ENCODE results near the gene DNAL4. TPM values are rescaled to one million over a fixed set of nuclear protein-coding genes. Genes with fewer than 3 reads are reported as not detected.
A peak's percentile ranks its signal among the peaks of the same experiment; 100 is the strongest.

The DNAL4 gene
- total RNA-seq, 2 experiments from 2014 or later = 6.7 to 7.4 TPM

GRCh38 chr22:38831166-38831945 lies 37.4 kb upstream of the DNAL4 start:
- H3K9me3 Mint-ChIP-seq = no peaks in the 10 kb centered on the region
- H3K4me3 Mint-ChIP-seq = no peak overlapping the region
- no peaks in the 10 kb centered on the region for H3K27me3 Mint-ChIP-seq
- H3K4me1 Mint-ChIP-seq = no peaks in the 10 kb centered on the region
- no peak overlapping the region for H3K27ac Mint-ChIP-seq
- no peak for DNase-seq
- no peaks in the 10 kb centered on the region for H3K36me3 Mint-ChIP-seq

- Mint-ChIP-seq H3K4me1 (no peaks in the 10 kb centered on the region), H3K4me3 (no peak overlapping the region), H3K27me3 (no peaks in the 10 kb centered on the region), H3K9me3 (no peaks in the 10 kb centered on the region), H3K36me3 (no peaks in the 10 kb centered on the region), H3K27ac (no peak overlapping the region)
- no peak for DNase-seq
Measured at GRCh38 chr22:38830845-38831108, 36.8 kb upstream of the DNAL4 start.

- H3K36me3 Mint-ChIP-seq = no peaks in the 10 kb centered on the region
- H3K9me3 Mint-ChIP-seq = no peaks in the 10 kb centered on the region
- no peak overlapping the region for H3K27ac Mint-ChIP-seq
- no peaks in the 10 kb centered on the region for H3K4me1 Mint-ChIP-seq
- no peak for DNase-seq
- H3K4me3 Mint-ChIP-seq = no peak overlapping the region
- no peaks in the 10 kb centered on the region for H3K27me3 Mint-ChIP-seq
Measured at GRCh38 chr22:38830026-38830844, 36.3 kb upstream of the DNAL4 start.

GRCh38 chr22:38829485-38829884 lies 35.5 kb upstream of the DNAL4 start:
- no peaks in the 10 kb centered on the region for H3K4me1 Mint-ChIP-seq
- no peaks in the 10 kb centered on the region for H3K27me3 Mint-ChIP-seq
- DNase-seq = no peak
- no peak overlapping the region for H3K4me3 Mint-ChIP-seq
- no peaks in the 10 kb centered on the region for H3K36me3 Mint-ChIP-seq
- H3K9me3 Mint-ChIP-seq = no peaks in the 10 kb centered on the region
- H3K27ac Mint-ChIP-seq = no peak overlapping the region

- Mint-ChIP-seq H3K36me3 (no peaks in the 10 kb centered on the region), H3K27me3 (no peaks in the 10 kb centered on the region), H3K27ac (no peak overlapping the region), H3K4me3 (no peak overlapping the region), H3K9me3 (no peaks in the 10 kb centered on the region), H3K4me1 (no peaks in the 10 kb centered on the region)
- no peak for DNase-seq
Measured at GRCh38 chr22:38828616-38829205, 34.8 kb upstream of the DNAL4 start.

- Mint-ChIP-seq H3K36me3 (no peaks in the 10 kb centered on the region), H3K27ac (no peak overlapping the region), H3K9me3 (no peaks in the 10 kb centered on the region)
Measured at GRCh38 chr22:38828191-38828590, 34.2 kb upstream of the DNAL4 start.

GRCh38 chr22:38827510-38827909 lies 33.6 kb upstream of the DNAL4 start:
- no peak overlapping the region for H3K27ac Mint-ChIP-seq
- no peaks in the 10 kb centered on the region for H3K36me3 Mint-ChIP-seq
- no peak for DNase-seq
- H3K27me3 Mint-ChIP-seq = no peaks in the 10 kb centered on the region
- no peaks in the 10 kb centered on the region for H3K9me3 Mint-ChIP-seq
- H3K4me1 Mint-ChIP-seq = no peaks in the 10 kb centered on the region
- H3K4me3 Mint-ChIP-seq = no peak overlapping the region

More at GRCh38 chr22:38828191-38828590, 34.2 kb upstream of the DNAL4 start:
- H3K4me3 Mint-ChIP-seq = no peak overlapping the region
- no peaks in the 10 kb centered on the region for H3K27me3 Mint-ChIP-seq
- H3K4me1 Mint-ChIP-seq = no peaks in the 10 kb centered on the region
- DNase-seq = no peak

- Mint-ChIP-seq H3K27me3 (no peaks in the 10 kb centered on the region), H3K4me1 (no peaks in the 10 kb centered on the region), H3K4me3 (no peak overlapping the region), H3K27ac (no peak overlapping the region), H3K9me3 (no peaks in the 10 kb centered on the region), H3K36me3 (no peaks in the 10 kb centered on the region)
- DNase-seq = no peak
Measured at GRCh38 chr22:38826801-38827200, 32.9 kb upstream of the DNAL4 start.

GRCh38 chr22:38826386-38826785 lies 32.4 kb upstream of the DNAL4 start:
- Mint-ChIP-seq H3K9me3 (no peaks in the 10 kb centered on the region), H3K4me3 (no peak overlapping the region)

GRCh38 chr22:38824585-38824984 lies 30.6 kb upstream of the DNAL4 start:
- H3K36me3 Mint-ChIP-seq = no peaks in the 10 kb centered on the region
- no peak overlapping the region for H3K27ac Mint-ChIP-seq
- peak; percentile 34 for DNase-seq
- H3K4me1 Mint-ChIP-seq = no peaks in the 10 kb centered on the region
- H3K9me3 Mint-ChIP-seq = no peaks in the 10 kb centered on the region
- no peaks in the 10 kb centered on the region for H3K27me3 Mint-ChIP-seq
- no peak overlapping the region for H3K4me3 Mint-ChIP-seq

More at GRCh38 chr22:38826386-38826785, 32.4 kb upstream of the DNAL4 start:
- Mint-ChIP-seq H3K27me3 (no peaks in the 10 kb centered on the region), H3K4me1 (no peaks in the 10 kb centered on the region), H3K27ac (no peak overlapping the region), H3K36me3 (no peaks in the 10 kb centered on the region)
- no peak for DNase-seq

- Mint-ChIP-seq H3K4me1 (no peaks in the 10 kb centered on the region), H3K27ac (no peak overlapping the region), H3K27me3 (no peaks in the 10 kb centered on the region), H3K4me3 (no peak overlapping the region), H3K9me3 (no peaks in the 10 kb centered on the region), H3K36me3 (no peaks in the 10 kb centered on the region)
- DNase-seq = no peak
Measured at GRCh38 chr22:38823637-38824036, 29.7 kb upstream of the DNAL4 start.

GRCh38 chr22:38823076-38823475 lies 29.1 kb upstream of the DNAL4 start:
- no peaks in the 10 kb centered on the region for H3K9me3 Mint-ChIP-seq
- no peak overlapping the region for H3K27ac Mint-ChIP-seq
- H3K4me1 Mint-ChIP-seq = no peaks in the 10 kb centered on the region
- H3K36me3 Mint-ChIP-seq = no peaks in the 10 kb centered on the region
- no peaks in the 10 kb centered on the region for H3K27me3 Mint-ChIP-seq
- H3K4me3 Mint-ChIP-seq = no peak overlapping the region
- DNase-seq = no peak

- Mint-ChIP-seq H3K36me3 (no peaks in the 10 kb centered on the region), H3K27ac (no peak overlapping the region), H3K4me3 (no peak overlapping the region), H3K9me3 (no peaks in the 10 kb centered on the region), H3K27me3 (no peaks in the 10 kb centered on the region), H3K4me1 (no peaks in the 10 kb centered on the region)
- no peak for DNase-seq
Measured at GRCh38 chr22:38820020-38820419, 26.1 kb upstream of the DNAL4 start.

- no peaks in the 10 kb centered on the region for H3K27me3 Mint-ChIP-seq
- no peak for DNase-seq
- H3K4me3 Mint-ChIP-seq = no peak overlapping the region
- no peaks in the 10 kb centered on the region for H3K36me3 Mint-ChIP-seq
- H3K27ac Mint-ChIP-seq = no peak overlapping the region
- no peaks in the 10 kb centered on the region for H3K9me3 Mint-ChIP-seq
- no peaks in the 10 kb centered on the region for H3K4me1 Mint-ChIP-seq
Measured at GRCh38 chr22:38819387-38819940, 25.5 kb upstream of the DNAL4 start.

GRCh38 chr22:38817196-38817595 lies 23.3 kb upstream of the DNAL4 start:
- Mint-ChIP-seq H3K4me1 (no peaks in the 10 kb centered on the region), H3K36me3 (no peaks in the 10 kb centered on the region), H3K27ac (no peak overlapping the region), H3K9me3 (no peaks in the 10 kb centered on the region), H3K27me3 (no peaks in the 10 kb centered on the region), H3K4me3 (no peak overlapping the region)
- DNase-seq = no peak
